Activated naive CD4-positive, alpha-beta T cell treated with anti-CD3 and anti-CD28 coated beads, Interleukin-2, amount 50 U/mL, for 24 hours (primary cell): ENCODE results near the gene PINK1.
A peak's percentile ranks its signal among the peaks of the same experiment; 100 is the strongest.
"Not testable (repeated sequence)": the region's sequence is repeated elsewhere in the genome, so short reads cannot be mapped to it uniquely, and the experiment has no call there.

Experiments used
- H3K27ac Mint-ChIP-seq: one replicate; pipeline ENCODE4 v1.8.0; 2021; ENCODE audit warnings: mild to moderate bottlenecking, mixed read lengths
- H3K27me3 Mint-ChIP-seq: one replicate; pipeline ENCODE4 v1.8.0; 2021; ENCODE audit warnings: mixed read lengths
- H3K36me3 Mint-ChIP-seq: one replicate; pipeline ENCODE4 v1.8.0; 2021; ENCODE audit warnings: mixed read lengths
- H3K4me1 Mint-ChIP-seq: one replicate; pipeline ENCODE4 v1.8.0; 2021; ENCODE audit warnings: mixed read lengths
- H3K4me3 Mint-ChIP-seq: one replicate; pipeline ENCODE4 v1.8.0; 2021; ENCODE audit warnings: mild to moderate bottlenecking, mixed read lengths
- H3K9me3 Mint-ChIP-seq: one replicate; pipeline ENCODE4 v1.8.0; 2021; ENCODE audit warnings: mixed read lengths

The PINK1 gene

DNA sequence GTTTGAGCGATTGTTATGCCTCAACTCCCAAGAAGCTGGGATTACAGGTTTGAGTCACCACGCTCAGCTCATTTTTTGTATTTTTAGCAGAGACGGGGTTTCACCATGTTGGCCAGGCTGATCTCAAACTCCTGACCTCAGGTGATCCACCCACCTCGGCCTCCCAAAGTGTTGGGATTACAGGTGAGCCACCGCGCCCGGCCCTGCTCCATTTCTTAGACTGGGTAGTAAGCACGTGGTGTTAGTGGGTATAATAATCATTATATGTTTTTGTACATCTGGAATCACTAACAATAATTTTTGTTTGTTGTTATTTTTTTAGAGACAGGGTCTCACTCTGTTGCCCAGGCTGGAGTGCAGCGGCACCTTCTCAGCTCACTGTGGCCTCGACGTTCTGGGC is 40.4 kb downstream of the PINK1 start:
- H3K36me3 Mint-ChIP-seq, H3K4me1 Mint-ChIP-seq, H3K27ac Mint-ChIP-seq, H3K27me3 Mint-ChIP-seq, H3K9me3 Mint-ChIP-seq, H3K4me3 Mint-ChIP-seq: not testable (repeated sequence)

DNA sequence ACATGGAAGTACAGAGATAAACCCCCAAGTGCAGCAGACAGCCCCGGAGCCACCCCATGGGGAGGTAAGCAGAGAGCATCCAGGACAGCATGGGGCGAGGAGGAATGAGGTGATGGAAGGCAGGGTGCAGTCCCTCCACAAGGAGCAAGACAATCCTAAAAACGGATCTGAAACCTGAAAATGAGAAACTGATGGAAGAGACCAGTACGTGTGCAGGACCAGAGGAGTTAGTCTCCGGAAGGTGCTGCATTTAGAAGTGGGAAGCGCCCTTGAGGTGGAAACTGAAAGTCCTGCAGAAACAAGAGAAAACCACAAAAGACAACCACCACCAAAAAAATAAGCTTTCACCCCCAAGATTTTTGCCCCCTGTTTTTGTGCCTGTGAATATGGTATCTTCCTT is 45.3 kb downstream of the PINK1 start:
- H3K27me3 Mint-ChIP-seq = peaks cover 3% of the 10 kb centered on the region
- H3K36me3 Mint-ChIP-seq = no peaks in the 10 kb centered on the region
- H3K4me1 Mint-ChIP-seq = peaks cover 7% of the 10 kb centered on the region
- no peaks in the 10 kb centered on the region for H3K9me3 Mint-ChIP-seq
- no peak overlapping the region for H3K27ac Mint-ChIP-seq
- H3K4me3 Mint-ChIP-seq = no peak overlapping the region

DNA sequence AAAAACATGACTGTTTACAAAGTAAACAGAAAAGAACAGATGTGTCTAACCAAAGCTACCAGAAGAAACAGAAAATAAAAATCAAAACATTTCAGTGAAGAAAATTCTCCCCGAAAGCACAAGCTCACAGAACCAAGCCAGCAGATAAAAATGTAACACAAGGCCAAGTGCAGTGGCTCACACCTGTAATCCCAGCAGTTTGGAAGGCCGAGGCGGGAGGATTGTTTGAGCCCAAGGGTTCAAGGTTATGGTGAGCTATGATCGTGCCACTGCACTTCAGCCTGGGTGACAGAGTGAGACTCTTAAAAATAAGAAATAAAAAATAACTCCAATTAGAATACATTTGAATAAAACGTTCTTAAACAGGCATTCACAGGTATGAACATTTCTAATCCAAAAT is 47.0 kb downstream of the PINK1 start:
- Mint-ChIP-seq H3K9me3 (no peaks in the 10 kb centered on the region), H3K4me1 (peaks cover 7% of the 10 kb centered on the region), H3K36me3 (no peaks in the 10 kb centered on the region), H3K27me3 (peaks cover 4% of the 10 kb centered on the region), H3K4me3 (no peak overlapping the region), H3K27ac (no peak overlapping the region)

DNA sequence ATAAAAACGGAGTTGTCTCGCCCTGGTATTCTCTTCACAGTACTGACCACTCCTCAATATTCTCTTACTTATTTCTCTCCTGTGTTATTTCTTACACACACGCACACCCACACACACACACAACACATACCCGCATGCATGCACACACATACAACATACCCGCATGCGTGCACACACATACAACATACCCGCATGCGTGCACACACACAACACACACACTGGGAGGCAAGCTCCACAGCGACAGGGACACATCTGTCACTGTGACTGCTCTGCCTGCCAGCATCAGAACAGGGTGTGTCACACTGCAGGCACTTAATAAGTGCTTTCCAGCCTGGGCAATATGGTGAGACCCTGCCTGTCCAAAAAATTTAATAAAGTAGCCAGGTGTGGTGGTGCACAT is 48.7 kb downstream of the PINK1 start:
- Mint-ChIP-seq H3K36me3 (no peaks in the 10 kb centered on the region), H3K4me3 (no peak overlapping the region), H3K4me1 (peaks cover 7% of the 10 kb centered on the region)

DNA sequence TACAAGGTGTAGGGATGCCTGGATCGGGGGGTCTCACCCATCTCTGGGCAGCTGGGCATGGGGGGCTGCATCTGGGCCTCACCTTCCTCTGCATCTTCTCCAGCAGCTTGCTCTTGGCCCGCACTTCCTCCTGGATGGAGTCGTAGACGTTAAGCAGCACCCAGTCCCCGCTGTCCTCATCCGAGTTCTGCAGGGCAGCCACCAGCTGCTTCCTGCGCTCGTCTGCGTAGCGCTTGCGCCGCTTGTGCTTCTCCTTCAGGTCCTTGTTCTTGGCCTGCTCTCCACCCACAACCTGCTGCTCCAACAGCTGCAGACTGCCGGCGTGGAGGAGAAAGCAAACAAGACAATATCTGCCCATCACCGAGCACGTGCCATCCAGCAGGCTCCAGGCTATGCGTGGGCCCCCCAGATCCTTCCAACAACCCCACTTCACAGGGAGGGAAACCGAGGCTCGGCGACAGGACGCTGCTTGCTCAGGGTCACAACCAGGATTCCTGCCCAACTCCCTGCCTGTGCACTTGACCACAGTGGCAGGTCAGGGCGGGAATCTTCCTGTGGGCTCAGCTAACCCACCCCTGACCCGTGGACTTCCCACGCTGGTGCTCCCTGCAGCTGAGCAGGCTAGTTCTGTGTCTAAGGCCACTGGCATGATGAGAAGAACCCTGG is 49.4 kb downstream of the PINK1 start:
- Mint-ChIP-seq H3K27me3 (peaks cover 3% of the 10 kb centered on the region), H3K27ac (no peak overlapping the region), H3K9me3 (no peaks in the 10 kb centered on the region), H3K4me1 (peaks cover 7% of the 10 kb centered on the region), H3K4me3 (no peak overlapping the region), H3K36me3 (no peaks in the 10 kb centered on the region)

More for the DNA sequence above, 48.7 kb downstream of the PINK1 start:
- peaks cover 4% of the 10 kb centered on the region for H3K27me3 Mint-ChIP-seq
- H3K9me3 Mint-ChIP-seq = no peaks in the 10 kb centered on the region
- no peak overlapping the region for H3K27ac Mint-ChIP-seq

DNA sequence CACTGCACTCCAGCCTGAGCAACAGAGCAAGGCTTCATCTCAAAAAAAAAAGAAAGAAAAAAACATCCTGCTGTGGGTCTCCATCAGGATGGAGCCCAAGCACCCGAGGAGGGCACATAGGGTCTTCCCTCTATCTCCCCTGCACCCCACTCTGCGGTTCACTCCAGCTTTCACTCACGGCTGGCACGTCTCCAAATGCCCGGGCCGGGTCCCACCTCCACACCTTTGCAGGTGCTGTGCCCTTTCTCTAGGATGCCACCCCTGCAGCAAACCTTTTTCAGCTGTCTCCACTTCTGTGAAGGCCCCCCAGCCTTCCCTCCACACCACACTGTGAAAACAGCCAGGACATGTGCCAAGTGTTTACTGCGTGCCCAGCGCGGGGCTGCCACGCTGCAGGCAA is 50.4 kb downstream of the PINK1 start:
- no peak overlapping the region for H3K4me3 Mint-ChIP-seq

DNA sequence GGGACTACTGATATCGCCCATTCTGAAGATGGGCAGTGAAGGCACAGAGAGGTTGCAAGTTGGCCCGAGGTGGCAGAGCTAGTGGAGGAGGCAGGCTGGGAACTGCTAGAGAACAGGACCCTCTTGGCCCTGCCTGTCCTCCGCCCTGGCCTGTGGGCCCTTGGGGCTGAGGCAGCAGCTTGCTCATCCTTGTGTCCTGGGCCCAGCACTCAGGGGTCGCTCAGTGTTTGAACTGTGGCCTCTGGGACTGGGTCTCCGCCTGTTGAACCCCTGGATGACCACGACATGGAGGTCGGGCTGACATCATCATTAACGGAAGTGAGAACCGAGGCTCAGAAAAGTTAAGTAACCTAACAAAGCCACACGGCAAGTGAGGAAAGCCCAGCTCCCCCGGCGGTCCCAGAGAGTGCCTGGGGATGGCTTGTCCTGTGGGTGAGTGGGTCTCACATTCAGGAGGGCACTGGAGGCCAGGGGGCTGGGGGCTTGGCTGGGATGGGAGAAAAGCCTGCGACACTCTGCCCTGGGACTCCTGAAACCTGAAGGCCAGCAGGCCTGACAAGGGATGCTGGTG is 50.9 kb downstream of the PINK1 start:
- Mint-ChIP-seq H3K36me3 (no peaks in the 10 kb centered on the region), H3K4me1 (no peaks in the 10 kb centered on the region), H3K9me3 (no peaks in the 10 kb centered on the region), H3K4me3 (no peak overlapping the region), H3K27me3 (peaks cover 3% of the 10 kb centered on the region), H3K27ac (no peak overlapping the region)

More for the DNA sequence above, 50.4 kb downstream of the PINK1 start:
- no peak overlapping the region for H3K27ac Mint-ChIP-seq
- peaks cover 3% of the 10 kb centered on the region for H3K27me3 Mint-ChIP-seq
- H3K4me1 Mint-ChIP-seq = peaks cover 4% of the 10 kb centered on the region
- no peaks in the 10 kb centered on the region for H3K9me3 Mint-ChIP-seq
- H3K36me3 Mint-ChIP-seq = no peaks in the 10 kb centered on the region

DNA sequence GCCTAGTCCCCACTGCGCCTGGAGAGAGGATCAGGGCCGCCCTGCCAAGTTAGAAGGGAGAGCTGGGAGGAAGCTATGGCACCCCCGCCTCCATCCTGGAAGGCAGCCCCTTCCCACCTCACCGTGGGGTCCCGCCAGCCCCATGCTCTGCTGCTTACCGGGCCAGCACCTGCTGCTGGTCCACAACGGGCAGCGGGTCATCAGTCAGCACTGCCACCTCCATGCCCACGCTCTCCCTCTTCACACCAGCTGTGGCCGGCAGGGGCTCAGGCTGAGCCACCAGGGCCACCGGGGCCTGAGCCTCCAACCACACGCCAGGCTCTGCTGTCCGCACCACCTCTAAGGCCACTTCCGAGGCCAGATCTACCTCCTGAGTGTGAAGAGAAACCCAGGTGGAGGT is 51.4 kb downstream of the PINK1 start:
- Mint-ChIP-seq H3K4me3 (no peak overlapping the region), H3K27me3 (peaks cover 3% of the 10 kb centered on the region), H3K4me1 (no peaks in the 10 kb centered on the region), H3K9me3 (no peaks in the 10 kb centered on the region), H3K27ac (no peak overlapping the region), H3K36me3 (no peaks in the 10 kb centered on the region)

DNA sequence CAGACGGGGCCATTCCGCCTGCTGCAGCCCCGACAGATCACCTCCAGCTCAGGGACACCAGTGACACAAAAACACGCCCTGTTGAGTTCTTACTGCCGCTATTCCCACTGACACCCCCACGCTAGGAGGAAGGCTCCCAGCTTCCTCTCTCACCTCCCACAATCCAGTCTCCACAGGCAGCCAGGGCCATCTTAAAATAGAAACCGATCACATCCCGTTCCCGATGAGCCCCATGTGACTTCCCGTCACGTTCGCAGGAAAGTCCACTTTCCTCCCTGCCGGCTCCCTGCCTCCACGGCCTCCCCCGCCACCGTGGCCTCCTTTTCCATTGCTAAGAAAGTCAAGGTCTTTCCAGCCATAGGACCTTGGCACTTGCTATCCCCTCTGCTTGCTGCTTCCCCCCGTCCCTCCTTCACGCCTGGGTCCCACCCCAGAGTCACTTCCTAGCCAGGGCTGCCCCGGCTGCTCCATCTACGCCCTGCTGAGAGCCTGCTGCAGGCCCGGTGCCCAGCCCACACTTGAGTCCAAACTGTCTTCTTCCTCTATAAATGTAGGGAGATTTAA is 51.9 kb downstream of the PINK1 start:
- H3K27ac Mint-ChIP-seq = no peak overlapping the region
- no peaks in the 10 kb centered on the region for H3K4me1 Mint-ChIP-seq
- peaks cover 2% of the 10 kb centered on the region for H3K27me3 Mint-ChIP-seq
- no peaks in the 10 kb centered on the region for H3K36me3 Mint-ChIP-seq
- H3K4me3 Mint-ChIP-seq = no peak overlapping the region
- H3K9me3 Mint-ChIP-seq = no peaks in the 10 kb centered on the region

DNA sequence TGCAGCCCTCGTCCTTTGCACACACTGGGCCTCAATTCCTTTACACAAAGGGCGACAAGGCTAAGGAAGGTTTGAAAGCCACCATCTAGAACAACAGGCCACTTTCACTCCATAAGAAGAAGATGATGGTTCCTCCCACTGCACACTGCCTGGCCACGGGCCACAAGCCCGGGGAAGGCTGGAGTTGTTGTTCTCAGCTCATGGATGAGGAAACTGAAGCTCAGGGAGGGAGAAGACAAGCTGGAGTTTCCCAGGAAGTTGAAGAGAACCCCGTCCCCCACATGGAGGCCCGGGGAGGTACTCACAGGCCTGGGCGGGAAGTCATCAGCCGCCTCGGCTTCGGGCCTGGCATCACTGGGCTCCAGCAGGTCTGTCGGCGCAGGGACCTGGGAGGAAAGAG is 52.5 kb downstream of the PINK1 start:
- H3K36me3 Mint-ChIP-seq = no peaks in the 10 kb centered on the region
- no peak overlapping the region for H3K27ac Mint-ChIP-seq
- H3K4me1 Mint-ChIP-seq = no peaks in the 10 kb centered on the region
- no peaks in the 10 kb centered on the region for H3K9me3 Mint-ChIP-seq
- H3K4me3 Mint-ChIP-seq = no peak overlapping the region
- H3K27me3 Mint-ChIP-seq = peaks cover 2% of the 10 kb centered on the region

DNA sequence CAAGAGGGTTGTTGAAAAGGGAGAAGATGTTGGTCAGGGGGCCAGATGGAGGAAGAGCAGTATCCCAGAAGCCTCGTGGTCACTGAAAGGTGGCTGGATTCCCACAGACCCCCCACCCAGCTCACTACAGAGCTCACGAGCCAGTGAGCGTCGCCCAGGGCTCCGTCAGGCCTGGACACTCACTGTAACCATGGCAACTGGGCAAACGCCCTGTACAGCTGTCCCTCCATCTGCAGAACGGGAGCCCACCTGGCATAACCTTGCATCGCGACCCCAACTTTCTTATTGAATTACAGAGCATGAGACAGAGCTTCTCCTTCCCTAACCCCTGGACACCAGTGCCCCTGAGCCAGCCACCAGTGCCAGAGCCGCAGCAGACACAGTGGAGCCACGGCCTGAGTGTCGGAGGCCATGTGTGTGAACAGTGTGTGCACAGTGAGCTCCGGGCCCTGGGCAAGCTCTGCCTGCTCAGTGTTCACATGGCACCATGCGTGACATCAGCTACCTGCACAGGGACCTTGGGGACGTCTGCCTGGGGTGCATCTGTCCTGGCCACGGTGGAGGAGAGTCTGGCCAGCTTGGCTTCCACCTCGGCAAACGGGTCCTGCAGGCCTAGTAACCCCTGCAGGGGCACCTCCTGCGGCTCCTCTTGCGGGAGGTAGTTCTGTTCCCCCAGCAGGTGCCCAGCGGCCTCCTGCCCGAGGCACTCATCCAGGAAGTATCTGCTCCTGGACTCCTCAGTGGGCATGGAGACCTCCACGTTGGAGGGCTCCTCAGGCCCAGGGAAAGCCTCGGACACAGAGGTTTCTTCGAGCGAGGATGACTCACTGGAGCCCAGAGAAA is 53.8 kb downstream of the PINK1 start:
- peaks cover 2% of the 10 kb centered on the region for H3K27me3 Mint-ChIP-seq
- H3K36me3 Mint-ChIP-seq = no peaks in the 10 kb centered on the region
- no peak overlapping the region for H3K4me3 Mint-ChIP-seq
- H3K9me3 Mint-ChIP-seq = no peaks in the 10 kb centered on the region
- H3K4me1 Mint-ChIP-seq = no peaks in the 10 kb centered on the region
- no peak overlapping the region for H3K27ac Mint-ChIP-seq

DNA sequence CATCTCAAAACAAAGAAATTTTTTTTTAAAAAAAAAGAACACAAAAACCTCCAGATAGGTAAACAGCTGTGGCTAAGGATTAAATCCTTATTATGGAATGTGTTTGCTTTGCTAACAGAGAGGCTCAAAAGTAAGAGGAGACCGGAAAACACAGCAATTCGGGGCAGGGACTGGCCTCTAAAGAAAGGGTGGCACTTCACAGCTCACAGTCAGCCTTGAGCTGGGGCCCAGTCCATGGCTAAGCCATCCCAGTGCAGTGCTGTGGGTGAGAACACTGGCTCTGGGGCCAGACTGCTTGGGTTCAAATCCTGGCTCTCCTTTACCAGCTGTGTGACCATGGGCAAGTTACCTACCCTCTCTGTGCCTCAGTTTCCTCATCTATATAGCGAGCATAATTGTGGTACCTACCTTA is 56.4 kb downstream of the PINK1 start:
- Mint-ChIP-seq H3K9me3 (no peaks in the 10 kb centered on the region), H3K27ac (no peak overlapping the region), H3K4me1 (no peaks in the 10 kb centered on the region), H3K4me3 (no peak overlapping the region), H3K36me3 (no peaks in the 10 kb centered on the region), H3K27me3 (no peaks in the 10 kb centered on the region)

DNA sequence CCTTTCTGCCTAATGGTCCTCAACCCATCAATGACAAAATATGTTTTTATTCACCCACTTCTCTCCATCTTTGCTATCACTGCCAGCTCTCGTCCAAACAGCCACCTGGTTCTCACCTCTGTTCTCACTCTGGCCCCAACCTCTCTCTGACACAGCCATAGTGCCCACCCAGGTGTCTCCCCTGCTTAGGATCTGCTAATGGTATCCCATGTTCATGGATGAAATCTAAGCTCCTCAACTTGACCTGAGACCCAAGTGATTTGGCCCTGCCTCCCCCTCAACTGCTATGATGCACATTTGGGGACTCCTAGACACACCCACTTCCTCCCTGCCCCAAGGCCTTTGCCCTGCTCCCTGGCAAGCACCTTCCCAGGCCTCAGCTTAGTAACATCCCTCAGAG is 58.6 kb downstream of the PINK1 start:
- no peak overlapping the region for H3K4me3 Mint-ChIP-seq
- H3K9me3 Mint-ChIP-seq = no peaks in the 10 kb centered on the region
- H3K36me3 Mint-ChIP-seq = no peaks in the 10 kb centered on the region
- H3K4me1 Mint-ChIP-seq = peaks cover 4% of the 10 kb centered on the region
- no peaks in the 10 kb centered on the region for H3K27me3 Mint-ChIP-seq
- H3K27ac Mint-ChIP-seq = no peak overlapping the region

DNA sequence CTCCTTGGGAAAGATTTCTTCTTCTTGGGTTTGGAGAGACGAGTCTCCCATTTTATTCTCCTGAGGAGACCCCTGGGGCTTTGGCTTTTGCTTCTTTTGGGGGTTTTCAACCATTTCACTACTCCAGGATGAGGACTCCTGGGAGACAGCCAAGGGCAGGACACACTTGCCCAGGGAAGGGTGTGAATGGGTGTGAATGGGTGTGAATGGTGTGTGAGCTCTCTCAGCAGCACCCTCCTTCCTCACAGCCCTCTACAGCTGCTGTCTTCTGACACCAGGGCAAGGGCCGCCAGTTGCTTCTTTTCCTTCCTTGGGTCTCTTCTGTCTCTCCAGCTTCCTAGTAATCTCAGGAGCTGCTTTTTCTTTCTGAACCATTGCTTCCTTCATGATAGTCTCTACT is 60.4 kb downstream of the PINK1 start:
- Mint-ChIP-seq H3K4me3 (no peak overlapping the region), H3K9me3 (no peaks in the 10 kb centered on the region), H3K4me1 (peaks cover 4% of the 10 kb centered on the region), H3K36me3 (no peaks in the 10 kb centered on the region), H3K27me3 (no peaks in the 10 kb centered on the region), H3K27ac (no peak overlapping the region)

DNA sequence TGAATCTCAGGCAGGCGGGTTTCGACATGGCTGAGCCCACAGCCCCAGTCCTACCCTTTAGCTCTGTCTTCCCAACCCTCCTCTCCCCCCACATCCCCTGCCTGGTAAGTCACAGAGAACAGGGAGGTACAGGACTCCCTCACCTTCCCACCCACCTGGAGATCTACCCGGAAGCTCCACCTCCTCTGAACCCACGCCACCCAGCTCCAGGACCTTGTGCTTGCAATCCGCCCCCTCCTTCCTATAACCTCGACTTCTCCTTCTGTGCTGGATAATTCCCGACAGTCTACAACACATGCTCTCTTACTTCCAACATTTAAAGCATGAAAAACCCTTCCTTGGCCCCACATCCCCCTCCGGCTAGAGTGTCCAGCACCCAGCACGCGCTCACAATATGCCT is 62.3 kb downstream of the PINK1 start:
- H3K4me3 Mint-ChIP-seq = peak overlapping the region; percentile 87
- peak overlapping the region; percentile 62 for H3K27ac Mint-ChIP-seq
- H3K36me3 Mint-ChIP-seq = no peaks in the 10 kb centered on the region
- peaks cover 4% of the 10 kb centered on the region for H3K4me1 Mint-ChIP-seq
- no peaks in the 10 kb centered on the region for H3K9me3 Mint-ChIP-seq
- no peaks in the 10 kb centered on the region for H3K27me3 Mint-ChIP-seq
